ENCODE measurements around the gene TMEM167B. TPM values are rescaled to one million over a fixed set of nuclear protein-coding genes. Genes with fewer than 3 reads are reported as not detected.

Gene TMEM167B
- total RNA-seq, 1 donor from 2014 or later, result 40.3 TPM

DNA sequence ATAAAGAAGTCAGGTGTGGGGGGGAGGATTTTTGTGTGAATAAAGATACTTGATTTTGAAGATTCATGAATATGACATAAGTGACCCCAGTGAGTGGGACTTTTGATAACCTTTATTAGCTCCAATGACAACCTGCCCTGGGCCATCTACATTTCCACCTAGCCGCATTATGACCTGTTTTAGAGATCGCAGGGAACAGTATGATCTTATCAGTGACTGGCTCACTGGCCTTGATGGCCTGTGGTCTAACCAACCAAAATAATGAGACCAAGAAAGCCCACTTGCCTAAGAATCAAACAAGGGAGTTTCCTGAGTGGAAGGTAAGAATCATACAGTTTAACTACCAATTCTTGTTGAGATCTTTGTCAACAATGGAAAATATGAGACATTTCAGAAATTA is 25.1 kb downstream of the TMEM167B start:
- Mint-ChIP-seq H3K27ac (ENCODE audit: unreplicated experiment) (no peak overlapping the region), H3K4me3 (ENCODE audit: unreplicated experiment) (no peak overlapping the region), H3K9me3 (ENCODE audit: low read depth) (no peaks in the 10 kb centered on the region), H3K27me3 (ENCODE audit: low read depth) (peaks cover 30% of the 10 kb centered on the region), H3K4me1 (ENCODE audit: low read depth) (peaks cover 20% of the 10 kb centered on the region), H3K36me3 (ENCODE audit: low read depth) (no peaks in the 10 kb centered on the region)
- TF ChIP-seq, protein P1, sequence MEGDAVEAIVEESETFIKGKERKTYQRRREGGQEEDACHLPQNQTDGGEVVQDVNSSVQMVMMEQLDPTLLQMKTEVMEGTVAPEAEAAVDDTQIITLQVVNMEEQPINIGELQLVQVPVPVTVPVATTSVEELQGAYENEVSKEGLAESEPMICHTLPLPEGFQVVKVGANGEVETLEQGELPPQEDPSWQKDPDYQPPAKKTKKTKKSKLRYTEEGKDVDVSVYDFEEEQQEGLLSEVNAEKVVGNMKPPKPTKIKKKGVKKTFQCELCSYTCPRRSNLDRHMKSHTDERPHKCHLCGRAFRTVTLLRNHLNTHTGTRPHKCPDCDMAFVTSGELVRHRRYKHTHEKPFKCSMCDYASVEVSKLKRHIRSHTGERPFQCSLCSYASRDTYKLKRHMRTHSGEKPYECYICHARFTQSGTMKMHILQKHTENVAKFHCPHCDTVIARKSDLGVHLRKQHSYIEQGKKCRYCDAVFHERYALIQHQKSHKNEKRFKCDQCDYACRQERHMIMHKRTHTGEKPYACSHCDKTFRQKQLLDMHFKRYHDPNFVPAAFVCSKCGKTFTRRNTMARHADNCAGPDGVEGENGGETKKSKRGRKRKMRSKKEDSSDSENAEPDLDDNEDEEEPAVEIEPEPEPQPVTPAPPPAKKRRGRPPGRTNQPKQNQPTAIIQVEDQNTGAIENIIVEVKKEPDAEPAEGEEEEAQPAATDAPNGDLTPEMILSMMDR (IDR thresholded peaks at IDR 0.05), result no peak
- DNase-seq (ENCODE audit: low spot score), result no peak

DNA sequence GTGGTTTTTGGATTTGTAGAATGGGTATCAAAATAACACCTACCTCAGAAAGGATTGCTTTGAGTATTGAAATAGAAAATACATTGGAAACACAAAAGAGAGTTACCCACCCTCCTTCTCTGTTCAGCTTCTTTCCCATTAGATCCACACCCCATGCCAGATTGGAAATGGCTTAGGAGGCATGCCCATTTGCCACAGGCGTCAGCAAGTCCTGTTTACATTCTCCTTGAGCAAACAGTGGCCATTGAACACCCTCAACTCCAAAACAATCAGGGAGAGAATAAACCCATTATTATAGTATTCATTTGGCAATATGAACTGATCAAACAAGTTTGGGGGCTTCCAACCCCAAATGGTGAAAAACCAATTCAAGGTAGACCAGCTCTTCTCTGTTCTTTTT is 25.7 kb downstream of the TMEM167B start:
- Mint-ChIP-seq H3K27ac (ENCODE audit: unreplicated experiment) (no peak overlapping the region), H3K36me3 (ENCODE audit: low read depth) (no peaks in the 10 kb centered on the region), H3K9me3 (ENCODE audit: low read depth) (no peaks in the 10 kb centered on the region), H3K4me3 (ENCODE audit: unreplicated experiment) (no peak overlapping the region), H3K4me1 (ENCODE audit: low read depth) (peaks cover 20% of the 10 kb centered on the region), H3K27me3 (ENCODE audit: low read depth) (peaks cover 26% of the 10 kb centered on the region)
- TF ChIP-seq, protein P1 (IDR thresholded peaks at IDR 0.05), result no peak
- no peak for DNase-seq (ENCODE audit: low spot score)

DNA sequence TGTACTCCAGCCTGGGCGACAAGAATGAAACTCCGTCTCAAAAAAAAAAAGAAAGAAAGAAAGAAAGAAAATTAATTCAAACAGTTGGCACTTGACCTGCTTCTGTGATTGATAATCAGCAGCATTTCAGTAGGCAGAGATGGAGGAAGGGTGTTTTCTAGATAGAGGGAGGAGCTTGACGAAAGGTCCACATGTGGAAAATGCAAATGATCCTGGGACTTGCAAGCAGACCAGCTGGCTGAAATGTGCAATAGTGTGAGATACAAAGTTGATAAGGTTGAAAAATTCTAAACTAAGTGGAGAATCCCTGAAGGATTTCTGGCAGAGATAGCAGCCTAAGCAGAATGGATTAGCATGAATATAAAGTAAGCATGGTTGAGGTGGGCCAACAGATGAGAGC is 27.5 kb downstream of the TMEM167B start:
- TF ChIP-seq, protein P1 (IDR thresholded peaks at IDR 0.05), result no peak
- H3K27me3 Mint-ChIP-seq (ENCODE audit: low read depth), result peaks cover 20% of the 10 kb centered on the region
- no peaks in the 10 kb centered on the region for H3K9me3 Mint-ChIP-seq (ENCODE audit: low read depth)
- H3K4me3 Mint-ChIP-seq (ENCODE audit: unreplicated experiment), result no peak overlapping the region
- no peaks in the 10 kb centered on the region for H3K36me3 Mint-ChIP-seq (ENCODE audit: low read depth)
- H3K27ac Mint-ChIP-seq (ENCODE audit: unreplicated experiment), result no peak overlapping the region
- no peak for DNase-seq (ENCODE audit: low spot score)
- peaks cover 8% of the 10 kb centered on the region for H3K4me1 Mint-ChIP-seq (ENCODE audit: low read depth)

DNA sequence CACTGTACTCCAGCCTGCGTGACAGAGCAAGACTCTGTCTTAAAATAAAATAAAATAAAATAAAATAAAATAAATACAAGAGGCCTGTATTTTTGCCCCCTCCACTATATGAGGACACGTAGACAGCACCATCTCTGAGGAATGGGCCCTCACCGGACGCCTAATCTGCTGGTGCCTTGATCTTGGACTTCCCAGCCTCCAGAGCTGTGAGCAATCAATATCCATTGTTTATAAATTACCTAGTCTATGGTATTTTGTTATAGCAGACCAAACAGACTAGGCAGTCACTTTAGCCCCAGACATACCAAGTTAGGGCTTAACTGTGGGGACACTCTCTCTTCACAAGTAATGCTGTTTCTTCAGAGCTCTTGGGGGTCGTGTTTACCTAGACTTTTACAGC is 29.8 kb downstream of the TMEM167B start:
- no peak for DNase-seq (ENCODE audit: low spot score)
- TF ChIP-seq, protein P1 (IDR thresholded peaks at IDR 0.05), result no peak
- no peak overlapping the region for H3K27ac Mint-ChIP-seq (ENCODE audit: unreplicated experiment)
- no peaks in the 10 kb centered on the region for H3K36me3 Mint-ChIP-seq (ENCODE audit: low read depth)
- H3K27me3 Mint-ChIP-seq (ENCODE audit: low read depth), result peaks cover 6% of the 10 kb centered on the region
- H3K4me3 Mint-ChIP-seq (ENCODE audit: unreplicated experiment), result no peak overlapping the region
- H3K9me3 Mint-ChIP-seq (ENCODE audit: low read depth), result no peaks in the 10 kb centered on the region
- H3K4me1 Mint-ChIP-seq (ENCODE audit: low read depth), result no peaks in the 10 kb centered on the region

DNA sequence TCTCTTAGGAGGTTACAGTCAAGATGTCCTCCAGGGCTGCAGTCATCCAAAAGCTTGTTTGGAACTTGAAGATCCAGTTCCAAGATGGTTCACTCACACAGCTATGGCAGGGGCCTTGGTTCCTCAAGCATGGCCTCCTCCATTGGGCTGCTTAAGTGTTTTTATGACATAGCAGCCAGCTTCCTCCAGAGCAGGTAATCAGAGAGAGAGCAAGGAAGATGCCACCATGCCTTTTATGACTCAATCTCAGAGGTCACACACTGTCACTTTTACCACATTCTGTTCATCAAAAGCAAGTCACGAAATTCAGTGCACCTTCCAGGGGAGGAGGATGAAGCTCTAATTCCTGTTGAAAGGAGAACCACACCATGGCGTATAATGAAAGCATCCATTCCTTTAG is 40.5 kb downstream of the TMEM167B start:
- H3K9me3 Mint-ChIP-seq (ENCODE audit: low read depth), result no peaks in the 10 kb centered on the region
- H3K36me3 Mint-ChIP-seq (ENCODE audit: low read depth), result no peaks in the 10 kb centered on the region
- H3K4me3 Mint-ChIP-seq (ENCODE audit: unreplicated experiment), result no peak overlapping the region
- no peaks in the 10 kb centered on the region for H3K27me3 Mint-ChIP-seq (ENCODE audit: low read depth)
- TF ChIP-seq, protein P1 (IDR thresholded peaks at IDR 0.05), result no peak
- no peaks in the 10 kb centered on the region for H3K4me1 Mint-ChIP-seq (ENCODE audit: low read depth)
- DNase-seq (ENCODE audit: low spot score), result no peak
- no peak overlapping the region for H3K27ac Mint-ChIP-seq (ENCODE audit: unreplicated experiment)
